Spleen (tissue), 11 donors: ENCODE data around the gene CSE1L. TPM values are rescaled to one million over a fixed set of nuclear protein-coding genes. Genes with fewer than 3 reads are reported as not detected.
"Not testable (repeated sequence)": the region's sequence is repeated elsewhere in the genome, so short reads cannot be mapped to it uniquely, and the experiment has no call there.

Source experiments
- DNase-seq: peaks from one replicate; pipeline ENCODE4 v3.0.0-alpha.2; 2020
- H3K27ac ChIP-seq, 8 donors: fragments of 200-600 bp; sonication (generic) in 7 of 8; 1 replicate in 4 of 8; 2 replicates in 4 of 8; pipeline versions ENCODE4 v1.5.0 to v1.8.0; 2016 to 2021; ENCODE audit warnings: inconsistent platforms in 4 of 8, mild to moderate bottlenecking in 4 of 8, moderate library complexity in 1 of 8
- H3K27me3 ChIP-seq, 7 donors: fragments of 200-600 bp; sonication (generic) in 6 of 7; replicated peaks in 1 of 7; 1 replicate in 4 of 7; 2 replicates in 3 of 7; pipeline versions ENCODE4 v1.5.0 to v1.8.0; 2016 to 2021; ENCODE audit warnings: inconsistent platforms in 3 of 7, mild to moderate bottlenecking in 1 of 7
- H3K36me3 ChIP-seq, 6 donors: fragments of 200-600 bp; sonication (generic) in 5 of 6; 1 replicate in 4 of 6; 2 replicates in 2 of 6; pipeline versions ENCODE4 v1.5.0 to v1.8.0; 2016 to 2021; ENCODE audit warnings: inconsistent platforms in 2 of 6
- H3K4me1 ChIP-seq, 6 donors: fragments of 200-600 bp; sonication (generic) in 5 of 6; 1 replicate in 3 of 6; 2 replicates in 3 of 6; pipeline versions ENCODE4 v1.5.0 to v1.8.0; 2016 to 2021; ENCODE audit warnings: inconsistent platforms in 3 of 6
- H3K4me3 ChIP-seq, 8 donors: fragments of 200-600 bp; sonication (generic) in 7 of 8; 1 replicate in 4 of 8; 2 replicates in 4 of 8; pipeline versions ENCODE4 v1.5.0 to v1.8.0; 2016 to 2021; ENCODE audit warnings: inconsistent platforms in 4 of 8, mild to moderate bottlenecking in 4 of 8, moderate library complexity in 2 of 8
- H3K9me3 ChIP-seq, 8 donors: fragments of 200-600 bp; sonication (generic) in 7 of 8; 1 replicate in 4 of 8; 2 replicates in 4 of 8; pipeline versions ENCODE4 v1.5.0 to v1.8.0; 2016 to 2021; ENCODE audit warnings: inconsistent platforms in 4 of 8
- POLR2A ChIP-seq, 3 donors: fragments of 450-650 bp; IDR thresholded peaks; one replicate each; pipeline ENCODE4 v1.5.1; 2017; ENCODE audit warnings: antibody characterized with exemption in 3 of 3, mild to moderate bottlenecking in 1 of 3
- POLR2AphosphoS5 ChIP-seq, 3 donors: sonication (generic); formaldehyde crosslinking; IDR thresholded peaks; one replicate each; pipeline ENCODE4 v1.5.1; 2017; ENCODE audit warnings: antibody characterized with exemption in 3 of 3
- WGBS, 5 donors: extraction: QIAGEN DNeasy Blood & Tissue Kit in 3 of 5; methylation state at CpG; one replicate each; pipeline versions ENCODE4 v1.1.5 to v1.1.7; 2013 to 2018; 5-methylcytosine and 5-hydroxymethylcytosine counted together
- intact Hi-C: fragments of 100-400 bp; cut with DNase I; formaldehyde crosslinking; loops from one replicate; pipeline ENCODE4 v1.15.0; 2023; ENCODE audit warnings: low total_unique reads
- polyA plus RNA-seq, 3 donors: library from polyadenylated mRNA; stranded (reverse); fragments of 200-250 nt; gene quantifications; one replicate each; pipeline ENCODE4 v1.2.1, GENCODE V29; 2013
- total RNA-seq, 7 donors: library from RNA; depleted of rRNA in 3 of 7; stranded (reverse); fragments of >200 nt in 3 of 7; fragmentation: NEBNext Ultra II Directional in 4 of 7; extraction: Animal tissue kit (Norgen Biotek cat#: 25700) in 4 of 7; gene quantifications; one replicate each; pipeline versions ENCODE4 v1.1.0 to v1.2.1, GENCODE V29; 2016 to 2021
- TF ChIP-seq, protein P1 (sequence below), 11 experiments: fragments of 200-600 bp in 7 of 11; fragments of 450-650 bp in 4 of 11; sonication (generic) in 4 of 11; IDR thresholded peaks in 8 of 11; conservative IDR thresholded peaks in 3 of 11; 1 replicate in 7 of 11; 2 replicates in 4 of 11; pipeline versions ENCODE4 v1.4.0 to v1.8.0; 2016 to 2021; ENCODE audit warnings: antibody characterized with exemption in 11 of 11, inconsistent platforms in 4 of 11, mild to moderate bottlenecking in 1 of 11
- donor health status: healthy with polysubstance abuse.
- donor health status: DM: no; HTN: no; CAD: no; lungs with moderate emphysema.
- donor health status: DM: no; HTN: no; CAD: no.
- donor health status: Bipolar disorder and iron deficiency.
- donor health status: healthy.
- donor health status: DM: no; HTN: no; CAD: no.
- donor health status: DM: yes; HTN: yes; CAD: no.

Gene CSE1L
- total and polyA plus RNA-seq, 10 donors = 16.7 to 51.5 (median 33.8) TPM

DNA sequence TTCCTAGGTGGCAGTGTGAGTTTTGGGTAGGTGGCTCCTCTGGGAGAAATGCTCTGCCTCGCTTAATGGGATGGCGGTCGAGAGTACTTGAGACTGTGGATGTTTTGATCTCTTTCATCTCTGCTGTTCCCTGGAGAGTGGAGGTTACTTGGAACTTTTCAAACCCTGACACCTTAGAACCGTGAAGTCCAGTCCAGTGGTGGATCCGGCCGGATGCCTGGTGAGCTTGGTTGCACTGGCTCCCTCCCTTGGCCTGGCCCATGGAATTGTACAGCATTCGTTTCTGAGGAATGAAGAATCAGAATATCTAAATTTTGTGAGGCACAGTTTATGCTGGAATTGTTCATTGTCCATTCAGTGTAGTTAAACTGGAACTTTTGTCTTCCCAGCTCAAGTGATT, 51.0 kb downstream of the CSE1L start:
- intact Hi-C loops = no loop called here

DNA sequence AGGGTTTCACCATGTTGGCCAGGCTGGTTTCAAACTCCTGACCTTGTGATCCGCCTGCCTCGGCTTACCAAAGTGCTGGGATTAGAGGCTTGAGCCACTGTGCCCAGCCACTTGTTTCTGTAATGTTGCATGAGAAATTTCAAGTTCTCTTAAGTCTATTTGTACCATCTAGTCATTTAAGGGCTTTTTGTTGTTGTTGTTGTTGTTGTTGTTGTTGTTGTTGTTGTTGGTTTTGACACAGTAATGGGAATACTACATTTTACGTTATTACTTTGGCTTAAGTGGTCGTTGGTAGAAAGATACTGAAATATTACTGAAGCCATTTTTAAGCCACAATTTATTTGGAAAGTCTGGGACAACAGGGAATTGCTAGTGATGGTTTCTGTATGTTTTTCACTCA, 52.0 kb downstream of the CSE1L start:
- Histone ChIP-seq H3K27ac (no peak overlapping the region), H3K36me3 (peaks cover 0 to 94% (median 57%) of the 10 kb centered on the region in 6 donors), H3K4me3 (no peak overlapping the region), H3K4me1 (peaks cover 0 to 35% (median 12%) of the 10 kb centered on the region in 6 donors), H3K27me3 (no peaks in the 10 kb centered on the region), H3K9me3 (no peaks in the 10 kb centered on the region)
- intact Hi-C loops = no loop called here
- TF ChIP-seq POLR2AphosphoS5 (IDR thresholded peaks at IDR 0.05) = no peak
- TF ChIP-seq, protein P1, sequence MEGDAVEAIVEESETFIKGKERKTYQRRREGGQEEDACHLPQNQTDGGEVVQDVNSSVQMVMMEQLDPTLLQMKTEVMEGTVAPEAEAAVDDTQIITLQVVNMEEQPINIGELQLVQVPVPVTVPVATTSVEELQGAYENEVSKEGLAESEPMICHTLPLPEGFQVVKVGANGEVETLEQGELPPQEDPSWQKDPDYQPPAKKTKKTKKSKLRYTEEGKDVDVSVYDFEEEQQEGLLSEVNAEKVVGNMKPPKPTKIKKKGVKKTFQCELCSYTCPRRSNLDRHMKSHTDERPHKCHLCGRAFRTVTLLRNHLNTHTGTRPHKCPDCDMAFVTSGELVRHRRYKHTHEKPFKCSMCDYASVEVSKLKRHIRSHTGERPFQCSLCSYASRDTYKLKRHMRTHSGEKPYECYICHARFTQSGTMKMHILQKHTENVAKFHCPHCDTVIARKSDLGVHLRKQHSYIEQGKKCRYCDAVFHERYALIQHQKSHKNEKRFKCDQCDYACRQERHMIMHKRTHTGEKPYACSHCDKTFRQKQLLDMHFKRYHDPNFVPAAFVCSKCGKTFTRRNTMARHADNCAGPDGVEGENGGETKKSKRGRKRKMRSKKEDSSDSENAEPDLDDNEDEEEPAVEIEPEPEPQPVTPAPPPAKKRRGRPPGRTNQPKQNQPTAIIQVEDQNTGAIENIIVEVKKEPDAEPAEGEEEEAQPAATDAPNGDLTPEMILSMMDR (IDR thresholded peaks at IDR 0.05 in 8 of 11, conservative IDR thresholded peaks at IDR 0.05 in 3 of 11) = no peak
- no peak for DNase-seq
- WGBS, 5 donors = 93 to 96% (median 95%) methylated on average over 4 of the region's 4 CpGs

More for the DNA sequence above, 51.0 kb downstream of the CSE1L start:
- H3K36me3 ChIP-seq = peaks cover 0 to 94% (median 54%) of the 10 kb centered on the region in 6 donors
- 93 to 98% (median 97%) methylated on average over 7 of the region's 7 CpGs for WGBS, 5 donors
- no peak overlapping the region for H3K4me3 ChIP-seq
- no peaks in the 10 kb centered on the region for H3K27me3 ChIP-seq
- no peak for TF ChIP-seq POLR2A (IDR thresholded peaks at IDR 0.05)
- TF ChIP-seq, protein P1 (IDR thresholded peaks at IDR 0.05 in 8 of 11, conservative IDR thresholded peaks at IDR 0.05 in 3 of 11) = no peak
- DNase-seq = no peak
- H3K27ac ChIP-seq = no peak overlapping the region
- no peaks in the 10 kb centered on the region for H3K9me3 ChIP-seq
- peaks cover 0 to 35% (median 12%) of the 10 kb centered on the region in 6 donors for H3K4me1 ChIP-seq

DNA sequence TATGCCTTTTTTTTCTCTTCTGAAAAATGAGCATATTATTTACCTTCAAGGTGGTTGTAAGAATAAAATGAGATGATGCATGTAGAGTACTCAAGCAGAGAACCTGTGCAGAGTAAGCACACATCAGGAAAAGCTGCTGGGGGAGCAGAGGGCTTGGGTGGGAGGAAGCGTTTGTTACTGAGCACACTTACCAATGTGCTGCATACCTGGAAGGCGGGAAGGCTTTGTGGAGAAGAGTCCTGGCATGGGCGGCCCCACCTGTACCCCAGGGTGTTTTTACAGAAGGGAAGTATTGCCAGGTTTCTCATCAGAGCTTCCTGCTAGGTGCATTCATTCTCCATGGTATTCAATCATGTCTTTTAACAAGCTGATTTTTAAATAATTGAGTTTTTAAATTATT, 52.9 kb downstream of the CSE1L start:
- H3K27me3 ChIP-seq = no peaks in the 10 kb centered on the region
- H3K4me3 ChIP-seq = no peak overlapping the region
- WGBS, 5 donors = 76 to 97% (median 91%) methylated on average over 3 of the region's 3 CpGs
- H3K9me3 ChIP-seq = no peaks in the 10 kb centered on the region
- H3K4me1 ChIP-seq = peaks cover 0 to 35% (median 12%) of the 10 kb centered on the region in 6 donors
- no peak for TF ChIP-seq POLR2AphosphoS5 (IDR thresholded peaks at IDR 0.05)
- no peak for TF ChIP-seq POLR2A (IDR thresholded peaks at IDR 0.05)
- TF ChIP-seq, protein P1 (IDR thresholded peaks at IDR 0.05 in 8 of 11, conservative IDR thresholded peaks at IDR 0.05 in 3 of 11) = no peak
- H3K27ac ChIP-seq = peak overlapping the region in 3 of 8 donors; percentile 5 to 18 (median 18)
- no peak for DNase-seq
- H3K36me3 ChIP-seq = peaks cover 0 to 94% (median 56%) of the 10 kb centered on the region in 6 donors
- intact Hi-C loops = no loop called here

DNA sequence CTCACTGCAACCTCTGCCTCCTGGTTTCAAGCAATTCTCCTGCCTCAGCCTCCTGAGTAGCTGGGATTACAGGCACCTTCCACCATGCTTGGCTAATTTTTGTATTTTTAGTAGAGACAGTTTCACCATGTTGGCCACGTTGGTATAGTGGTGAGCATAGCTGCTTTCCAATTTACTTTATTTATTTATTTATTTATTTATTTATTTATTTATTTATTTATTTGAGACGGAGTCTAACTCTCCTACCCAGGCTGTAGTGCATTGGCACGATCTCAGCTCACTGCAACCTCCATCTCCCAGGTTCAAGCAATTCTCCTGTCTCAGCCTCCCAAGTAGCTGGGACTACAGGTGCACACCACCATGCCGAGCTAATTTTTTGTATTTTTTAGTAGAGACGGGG, 54.2 kb downstream of the CSE1L start:
- H3K36me3 ChIP-seq = peaks cover 0 to 94% (median 51%) of the 10 kb centered on the region in 6 donors
- H3K9me3 ChIP-seq = not testable (repeated sequence)
- 86 to 95% (median 93%) methylated on average over 5 of the region's 5 CpGs for WGBS, 5 donors

DNA sequence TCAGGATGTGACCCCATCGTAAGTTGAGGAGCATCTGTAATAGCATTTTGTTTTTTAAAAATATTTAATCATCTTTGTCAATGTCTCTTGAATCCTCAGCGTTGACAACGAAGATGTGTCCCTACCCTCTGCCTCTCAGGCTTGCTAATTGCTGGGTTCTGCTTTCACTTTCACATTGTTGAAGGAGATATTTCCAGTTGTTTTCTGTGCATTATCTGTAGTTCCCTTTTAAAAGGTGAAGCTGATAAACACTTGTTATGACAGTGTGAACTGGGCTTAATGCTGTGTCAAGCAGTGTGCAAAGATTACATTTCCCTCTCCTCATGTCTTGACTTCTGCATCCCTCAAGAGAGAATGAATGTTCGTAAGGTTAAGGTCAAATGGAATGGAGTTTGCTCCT, 54.9 kb downstream of the CSE1L start:
- DNase-seq = no peak
- WGBS, 5 donors = 45 to 60% (median 49%) methylated on average over 4 of the region's 4 CpGs
- Histone ChIP-seq H3K4me3 (peak overlapping the region in 2 of 8 donors; percentile 9 to 30), H3K27me3 (no peaks in the 10 kb centered on the region), H3K4me1 (peaks cover 0 to 35% (median 12%) of the 10 kb centered on the region in 6 donors), H3K9me3 (no peaks in the 10 kb centered on the region), H3K36me3 (peaks cover 0 to 94% (median 44%) of the 10 kb centered on the region in 6 donors), H3K27ac (peak overlapping the region in 7 of 8 donors; percentile 24 to 72 (median 58))
- intact Hi-C loops = no loop called here
- TF ChIP-seq, protein P1 (IDR thresholded peaks at IDR 0.05 in 8 of 11, conservative IDR thresholded peaks at IDR 0.05 in 3 of 11) = no peak
- TF ChIP-seq POLR2AphosphoS5 (IDR thresholded peaks at IDR 0.05) (no peak), POLR2A (IDR thresholded peaks at IDR 0.05) (no peak)

More for the DNA sequence above, 54.2 kb downstream of the CSE1L start:
- H3K4me1 ChIP-seq = peaks cover 0 to 35% (median 12%) of the 10 kb centered on the region in 6 donors
- DNase-seq, H3K27me3 ChIP-seq, intact Hi-C loops: not testable (repeated sequence)
- H3K27ac ChIP-seq = peak overlapping the region in 7 of 8 donors; percentile 24 to 72 (median 58)
- H3K4me3 ChIP-seq = peak overlapping the region in 1 of 8 donors; percentile 30
